HepG2 (cell line): ENCODE data around the gene SMDT1. TPM values are rescaled to one million over a fixed set of nuclear protein-coding genes. Genes with fewer than 3 reads are reported as not detected.

Source experiments
- EHMT2 ChIP-seq: fragments of 200-600 bp; sonication (generic); IDR thresholded peaks from 2 replicates; pipeline ENCODE4 v1.7.0; 2017; ENCODE audit warnings: antibody characterized with exemption, low read depth, low read length, borderline replicate concordance
- FOXA3 ChIP-seq: IDR thresholded peaks from 2 replicates; pipeline ENCODE4 v1.6.1; 2016; ENCODE audit warnings: missing genetic modification reagents, missing compliant biosample characterization
- FOXK2 ChIP-seq: fragments of 450-650 bp; IDR thresholded peaks from 2 replicates; pipeline ENCODE4 v1.6.1; 2016
- HHEX ChIP-seq: IDR thresholded peaks from 2 replicates; pipeline ENCODE4 v1.6.1; 2016; ENCODE audit warnings: control low read depth
- KLF15 ChIP-seq: sonication (generic); formaldehyde crosslinking; IDR thresholded peaks from 2 replicates; pipeline ENCODE4 v1.8.1; 2023; ENCODE audit warnings: borderline replicate concordance, mild to moderate bottlenecking, inconsistent platforms, missing genetic modification reagents, mixed read lengths
- MED8 ChIP-seq: sonication (generic); formaldehyde crosslinking; IDR thresholded peaks from 2 replicates; pipeline ENCODE4 v1.8.1; 2023; ENCODE audit warnings: mild to moderate bottlenecking, missing genetic modification reagents; ENCODE audit not compliant: insufficient replicate concordance
- POLR2G ChIP-seq: fragments of 200-400 bp; formaldehyde crosslinking; IDR thresholded peaks from 2 replicates; pipeline ENCODE4 v1.6.1; 2018; ENCODE audit warnings: mild to moderate bottlenecking, low read depth, low read length, moderate library complexity
- TAF15 ChIP-seq: fragments of 200-400 bp; formaldehyde crosslinking; IDR thresholded peaks from one replicate; pipeline ENCODE4 v1.6.1; 2018; ENCODE audit warnings: mild to moderate bottlenecking, low read depth, low read length; ENCODE audit not compliant: poor library complexity, severe bottlenecking
- U2AF1 ChIP-seq: fragments of 200-400 bp; formaldehyde crosslinking; optimal IDR thresholded peaks from 2 replicates; pipeline ENCODE3; 2017; ENCODE audit warnings: mild to moderate bottlenecking, low read depth, low read length
- ZNF24 ChIP-seq: fragments of 450-650 bp; IDR thresholded peaks from 2 replicates; pipeline ENCODE4 v1.6.1; 2017; ENCODE audit warnings: antibody characterized with exemption, mild to moderate bottlenecking
- ZNF362 ChIP-seq: sonication (generic); formaldehyde crosslinking; IDR thresholded peaks from 2 replicates; pipeline ENCODE4 v1.4.0; 2020; ENCODE audit warnings: missing genetic modification reagents, mild to moderate bottlenecking, borderline replicate concordance
- ZNF883 ChIP-seq: sonication (generic); formaldehyde crosslinking; IDR thresholded peaks from 2 replicates; pipeline ENCODE4 v1.5.1; 2020; ENCODE audit warnings: mild to moderate bottlenecking, missing genetic modification reagents; ENCODE audit errors: not compliant biosample characterization
- ZSCAN29 ChIP-seq: sonication (generic); formaldehyde crosslinking; conservative IDR thresholded peaks from 2 replicates; pipeline ENCODE4 v1.4.0; 2020; ENCODE audit warnings: mild to moderate bottlenecking, missing genetic modification reagents
- polyA plus RNA-seq, 8 experiments: library from polyadenylated mRNA; depleted of rRNA in 3 of 8; stranded (reverse) in 7 of 8; unstranded in 1 of 8; fragments of >200 nt; fragmentation: Illumina TruSeq in 4 of 8; extraction: Trizol in 4 of 8; gene quantifications; 2 replicates each; pipeline versions ENCODE4 v1.2.1 to v1.2.3, GENCODE V29; 2011 to 2016; ENCODE audit warnings: low read depth in 4 of 8, missing spikeins in 1 of 8, mixed read lengths in 1 of 8; ENCODE audit not compliant: insufficient read depth in 1 of 8
- total RNA-seq, 5 experiments: library from RNA; depleted of rRNA; stranded (reverse); fragments of >200 nt; fragmentation: Illumina TruSeq; extraction: Trizol; gene quantifications; 2 replicates each; pipeline ENCODE4 v1.2.3, GENCODE V29; 2016; ENCODE audit warnings: low read depth in 1 of 5
- TF ChIP-seq, protein P1 (sequence below): sonication (generic); formaldehyde crosslinking; conservative IDR thresholded peaks from 2 replicates; pipeline ENCODE4 v1.5.0; 2020; ENCODE audit warnings: missing genetic modification reagents
- TF ChIP-seq, protein P2 (sequence below): sonication (generic); formaldehyde crosslinking; IDR thresholded peaks from 2 replicates; pipeline ENCODE4 v1.5.1; 2020; ENCODE audit warnings: mild to moderate bottlenecking, missing genetic modification reagents, moderate library complexity
- TF ChIP-seq, protein P3 (sequence below): sonication (generic); formaldehyde crosslinking; IDR thresholded peaks from 2 replicates; pipeline ENCODE4 v1.9.0; 2021; ENCODE audit warnings: mild to moderate bottlenecking, missing genetic modification reagents

SMDT1 gene
- total and polyA plus RNA-seq, 2 of the 13 experiments (the other 11 are each of a cell fraction or from before 2014, with no cell fraction given): 8.3 to 26.6 TPM

GRCh38 chr22:42090596-42091454 is 11.3 kb downstream of the SMDT1 start, which contains the start of gene NDUFA6 (continued):
- TF ChIP-seq, protein P1, sequence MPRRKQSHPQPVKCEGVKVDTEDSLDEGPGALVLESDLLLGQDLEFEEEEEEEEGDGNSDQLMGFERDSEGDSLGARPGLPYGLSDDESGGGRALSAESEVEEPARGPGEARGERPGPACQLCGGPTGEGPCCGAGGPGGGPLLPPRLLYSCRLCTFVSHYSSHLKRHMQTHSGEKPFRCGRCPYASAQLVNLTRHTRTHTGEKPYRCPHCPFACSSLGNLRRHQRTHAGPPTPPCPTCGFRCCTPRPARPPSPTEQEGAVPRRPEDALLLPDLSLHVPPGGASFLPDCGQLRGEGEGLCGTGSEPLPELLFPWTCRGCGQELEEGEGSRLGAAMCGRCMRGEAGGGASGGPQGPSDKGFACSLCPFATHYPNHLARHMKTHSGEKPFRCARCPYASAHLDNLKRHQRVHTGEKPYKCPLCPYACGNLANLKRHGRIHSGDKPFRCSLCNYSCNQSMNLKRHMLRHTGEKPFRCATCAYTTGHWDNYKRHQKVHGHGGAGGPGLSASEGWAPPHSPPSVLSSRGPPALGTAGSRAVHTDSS (CRISPR knock-in tag): peak; percentile 17; the same call in 1 of the 2 replicates
- TF ChIP-seq U2AF1: no peak
- peak; percentile 49 for TF ChIP-seq TAF15
- peak; percentile 21; the same call in 1 of the 2 replicates for TF ChIP-seq FOXK2
- TF ChIP-seq FOXA3 (CRISPR knock-in tag): peak; percentile 40; the same call in 1 of the 2 replicates
- TF ChIP-seq, protein P2, sequence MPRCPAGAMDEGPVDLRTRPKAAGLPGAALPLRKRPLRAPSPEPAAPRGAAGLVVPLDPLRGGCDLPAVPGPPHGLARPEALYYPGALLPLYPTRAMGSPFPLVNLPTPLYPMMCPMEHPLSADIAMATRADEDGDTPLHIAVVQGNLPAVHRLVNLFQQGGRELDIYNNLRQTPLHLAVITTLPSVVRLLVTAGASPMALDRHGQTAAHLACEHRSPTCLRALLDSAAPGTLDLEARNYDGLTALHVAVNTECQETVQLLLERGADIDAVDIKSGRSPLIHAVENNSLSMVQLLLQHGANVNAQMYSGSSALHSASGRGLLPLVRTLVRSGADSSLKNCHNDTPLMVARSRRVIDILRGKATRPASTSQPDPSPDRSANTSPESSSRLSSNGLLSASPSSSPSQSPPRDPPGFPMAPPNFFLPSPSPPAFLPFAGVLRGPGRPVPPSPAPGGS (CRISPR knock-in tag): peak; percentile 91; the same call in 1 of the 2 replicates
- TF ChIP-seq, protein P3, sequence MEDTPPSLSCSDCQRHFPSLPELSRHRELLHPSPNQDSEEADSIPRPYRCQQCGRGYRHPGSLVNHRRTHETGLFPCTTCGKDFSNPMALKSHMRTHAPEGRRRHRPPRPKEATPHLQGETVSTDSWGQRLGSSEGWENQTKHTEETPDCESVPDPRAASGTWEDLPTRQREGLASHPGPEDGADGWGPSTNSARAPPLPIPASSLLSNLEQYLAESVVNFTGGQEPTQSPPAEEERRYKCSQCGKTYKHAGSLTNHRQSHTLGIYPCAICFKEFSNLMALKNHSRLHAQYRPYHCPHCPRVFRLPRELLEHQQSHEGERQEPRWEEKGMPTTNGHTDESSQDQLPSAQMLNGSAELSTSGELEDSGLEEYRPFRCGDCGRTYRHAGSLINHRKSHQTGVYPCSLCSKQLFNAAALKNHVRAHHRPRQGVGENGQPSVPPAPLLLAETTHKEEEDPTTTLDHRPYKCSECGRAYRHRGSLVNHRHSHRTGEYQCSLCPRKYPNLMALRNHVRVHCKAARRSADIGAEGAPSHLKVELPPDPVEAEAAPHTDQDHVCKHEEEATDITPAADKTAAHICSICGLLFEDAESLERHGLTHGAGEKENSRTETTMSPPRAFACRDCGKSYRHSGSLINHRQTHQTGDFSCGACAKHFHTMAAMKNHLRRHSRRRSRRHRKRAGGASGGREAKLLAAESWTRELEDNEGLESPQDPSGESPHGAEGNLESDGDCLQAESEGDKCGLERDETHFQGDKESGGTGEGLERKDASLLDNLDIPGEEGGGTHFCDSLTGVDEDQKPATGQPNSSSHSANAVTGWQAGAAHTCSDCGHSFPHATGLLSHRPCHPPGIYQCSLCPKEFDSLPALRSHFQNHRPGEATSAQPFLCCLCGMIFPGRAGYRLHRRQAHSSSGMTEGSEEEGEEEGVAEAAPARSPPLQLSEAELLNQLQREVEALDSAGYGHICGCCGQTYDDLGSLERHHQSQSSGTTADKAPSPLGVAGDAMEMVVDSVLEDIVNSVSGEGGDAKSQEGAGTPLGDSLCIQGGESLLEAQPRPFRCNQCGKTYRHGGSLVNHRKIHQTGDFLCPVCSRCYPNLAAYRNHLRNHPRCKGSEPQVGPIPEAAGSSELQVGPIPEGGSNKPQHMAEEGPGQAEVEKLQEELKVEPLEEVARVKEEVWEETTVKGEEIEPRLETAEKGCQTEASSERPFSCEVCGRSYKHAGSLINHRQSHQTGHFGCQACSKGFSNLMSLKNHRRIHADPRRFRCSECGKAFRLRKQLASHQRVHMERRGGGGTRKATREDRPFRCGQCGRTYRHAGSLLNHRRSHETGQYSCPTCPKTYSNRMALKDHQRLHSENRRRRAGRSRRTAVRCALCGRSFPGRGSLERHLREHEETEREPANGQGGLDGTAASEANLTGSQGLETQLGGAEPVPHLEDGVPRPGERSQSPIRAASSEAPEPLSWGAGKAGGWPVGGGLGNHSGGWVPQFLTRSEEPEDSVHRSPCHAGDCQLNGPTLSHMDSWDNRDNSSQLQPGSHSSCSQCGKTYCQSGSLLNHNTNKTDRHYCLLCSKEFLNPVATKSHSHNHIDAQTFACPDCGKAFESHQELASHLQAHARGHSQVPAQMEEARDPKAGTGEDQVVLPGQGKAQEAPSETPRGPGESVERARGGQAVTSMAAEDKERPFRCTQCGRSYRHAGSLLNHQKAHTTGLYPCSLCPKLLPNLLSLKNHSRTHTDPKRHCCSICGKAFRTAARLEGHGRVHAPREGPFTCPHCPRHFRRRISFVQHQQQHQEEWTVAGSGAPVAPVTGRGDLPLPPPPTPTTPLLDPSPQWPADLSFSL: no peak
- no peak for TF ChIP-seq EHMT2
- TF ChIP-seq POLR2G: peak; percentile 92
- TF ChIP-seq ZNF24: no peak
- no peak for TF ChIP-seq ZNF362 (CRISPR knock-in tag)
- TF ChIP-seq MED8 (CRISPR knock-in tag): no peak
- TF ChIP-seq HHEX (CRISPR knock-in tag): no peak
- peak; percentile 85; the same call in 1 of the 2 replicates for TF ChIP-seq ZSCAN29
- peak; percentile 91 for TF ChIP-seq ZNF883 (CRISPR knock-in tag)
- TF ChIP-seq KLF15 (CRISPR knock-in tag): 0 out of 2 replicates have a peak, but pooled peaks have one; percentile 56
